ENCODE data around the gene CNTNAP2. TPM values are rescaled to one million over a fixed set of nuclear protein-coding genes. Genes with fewer than 3 reads are reported as not detected.

Gene CNTNAP2
- total RNA-seq, 1 donor from 2014 or later = 0.27 TPM

- no peak for TF ChIP-seq CTCF (IDR thresholded peaks at IDR 0.05)
- H3K27ac Mint-ChIP-seq (ENCODE audit: unreplicated experiment) = no peak overlapping the region
- peaks cover 1% of the 10 kb centered on the region for H3K27me3 Mint-ChIP-seq (ENCODE audit: low read depth)
- no peaks in the 10 kb centered on the region for H3K36me3 Mint-ChIP-seq (ENCODE audit: low read depth)
- DNase-seq (ENCODE audit: low spot score) = no peak
- H3K4me3 Mint-ChIP-seq (ENCODE audit: unreplicated experiment) = no peak overlapping the region
- no peaks in the 10 kb centered on the region for H3K4me1 Mint-ChIP-seq (ENCODE audit: low read depth)
- no peaks in the 10 kb centered on the region for H3K9me3 Mint-ChIP-seq (ENCODE audit: low read depth)
Observed at GRCh38 chr7:146138926-146139325, 22.3 kb downstream of the CNTNAP2 start.

GRCh38 chr7:146146831-146147486 is 30.4 kb downstream of the CNTNAP2 start:
- no peak for DNase-seq (ENCODE audit: low spot score)

GRCh38 chr7:146150153-146150552 is 33.6 kb downstream of the CNTNAP2 start:
- no peaks in the 10 kb centered on the region for H3K27me3 Mint-ChIP-seq (ENCODE audit: low read depth)
- no peak overlapping the region for H3K4me3 Mint-ChIP-seq (ENCODE audit: unreplicated experiment)
- no peak for DNase-seq (ENCODE audit: low spot score)
- H3K27ac Mint-ChIP-seq (ENCODE audit: unreplicated experiment) = no peak overlapping the region
- TF ChIP-seq CTCF (IDR thresholded peaks at IDR 0.05) = no peak
- H3K4me1 Mint-ChIP-seq (ENCODE audit: low read depth) = peaks cover 3% of the 10 kb centered on the region
- peaks cover 3% of the 10 kb centered on the region for H3K9me3 Mint-ChIP-seq (ENCODE audit: low read depth)
- H3K36me3 Mint-ChIP-seq (ENCODE audit: low read depth) = no peaks in the 10 kb centered on the region

More at GRCh38 chr7:146146831-146147486, 30.4 kb downstream of the CNTNAP2 start:
- no peak for TF ChIP-seq CTCF (IDR thresholded peaks at IDR 0.05)
- Mint-ChIP-seq H3K4me1 (ENCODE audit: low read depth) (peaks cover 3% of the 10 kb centered on the region), H3K36me3 (ENCODE audit: low read depth) (no peaks in the 10 kb centered on the region), H3K27ac (ENCODE audit: unreplicated experiment) (no peak overlapping the region), H3K4me3 (ENCODE audit: unreplicated experiment) (no peak overlapping the region), H3K27me3 (ENCODE audit: low read depth) (no peaks in the 10 kb centered on the region), H3K9me3 (ENCODE audit: low read depth) (peaks cover 3% of the 10 kb centered on the region)

- H3K4me3 Mint-ChIP-seq (ENCODE audit: unreplicated experiment) = no peak overlapping the region
- TF ChIP-seq CTCF (IDR thresholded peaks at IDR 0.05) = no peak
- no peaks in the 10 kb centered on the region for H3K4me1 Mint-ChIP-seq (ENCODE audit: low read depth)
- no peaks in the 10 kb centered on the region for H3K9me3 Mint-ChIP-seq (ENCODE audit: low read depth)
- no peak for DNase-seq (ENCODE audit: low spot score)
- no peaks in the 10 kb centered on the region for H3K27me3 Mint-ChIP-seq (ENCODE audit: low read depth)
- no peak overlapping the region for H3K27ac Mint-ChIP-seq (ENCODE audit: unreplicated experiment)
- no peaks in the 10 kb centered on the region for H3K36me3 Mint-ChIP-seq (ENCODE audit: low read depth)
Observed at GRCh38 chr7:146172112-146172511, 55.5 kb downstream of the CNTNAP2 start.

- no peaks in the 10 kb centered on the region for H3K36me3 Mint-ChIP-seq (ENCODE audit: low read depth)
- no peaks in the 10 kb centered on the region for H3K4me1 Mint-ChIP-seq (ENCODE audit: low read depth)
- no peak for DNase-seq (ENCODE audit: low spot score)
Observed at GRCh38 chr7:146175716-146176115, 59.1 kb downstream of the CNTNAP2 start.

More at GRCh38 chr7:146175716-146176115, 59.1 kb downstream of the CNTNAP2 start:
- no peak overlapping the region for H3K27ac Mint-ChIP-seq (ENCODE audit: unreplicated experiment)
- TF ChIP-seq CTCF (IDR thresholded peaks at IDR 0.05) = peak; percentile 35
- H3K27me3 Mint-ChIP-seq (ENCODE audit: low read depth) = peaks cover 2% of the 10 kb centered on the region
- H3K4me3 Mint-ChIP-seq (ENCODE audit: unreplicated experiment) = no peak overlapping the region
- no peaks in the 10 kb centered on the region for H3K9me3 Mint-ChIP-seq (ENCODE audit: low read depth)
